Testis (tissue), 2 donors: Measurements from ENCODE around the gene KRTAP5-6.

Source experiments
- CTCF ChIP-seq, 3 experiments: fragments of 450-650 bp in 2 of 3; fragments of 200-600 bp in 1 of 3; sonication (generic) in 1 of 3; IDR thresholded peaks; one replicate each; pipeline ENCODE4 v1.5.1; 2016 to 2019; ENCODE audit warnings: antibody characterized with exemption in 3 of 3, mild to moderate bottlenecking in 2 of 3, moderate library complexity in 1 of 3
- POLR2A ChIP-seq: fragments of 450-650 bp; IDR thresholded peaks from one replicate; pipeline ENCODE4 v1.6.1; 2017; ENCODE audit warnings: antibody characterized with exemption, mild to moderate bottlenecking, moderate library complexity

- TF ChIP-seq CTCF (IDR thresholded peaks at IDR 0.05) (no peak), POLR2A (no peak)
Measured at GRCh38 chr11:1692708-1693326, 4.2 kb upstream of the KRTAP5-6 start.
